Loucy (cell line): Measurements from ENCODE around the gene DBN1.

ENCODE experiments used
- H2AFZ ChIP-seq: fragments of 200-600 bp; sonication (generic); 2 replicates; pipeline ENCODE4 v1.6.0; 2016; ENCODE audit warnings: antibody characterized with exemption, mild to moderate bottlenecking, low read length, moderate library complexity
- H3F3A ChIP-seq: fragments of 200-600 bp; 2 replicates; pipeline ENCODE4 v1.6.0; 2016; ENCODE audit warnings: antibody characterized with exemption, low read depth, mild to moderate bottlenecking
- H3K27me3 ChIP-seq: fragments of 200-600 bp; sonication (generic); 2 replicates; pipeline ENCODE4 v1.6.1; 2014; ENCODE audit warnings: low read length, mild to moderate bottlenecking; ENCODE audit not compliant: insufficient read depth, poor library complexity, severe bottlenecking
- H3K36me3 ChIP-seq: fragments of 200-600 bp; sonication (generic); 2 replicates; pipeline ENCODE4 v1.6.1; 2016; ENCODE audit warnings: low read length; ENCODE audit not compliant: insufficient read depth
- H3K4me1 ChIP-seq: fragments of 200-600 bp; sonication (generic); 2 replicates; pipeline ENCODE4 v1.5.1; 2014; ENCODE audit warnings: low read length, mild to moderate bottlenecking; ENCODE audit not compliant: insufficient read depth, poor library complexity, severe bottlenecking
- H3K4me2 ChIP-seq: fragments of 200-600 bp; sonication (generic); 2 replicates; pipeline ENCODE4 v1.6.0; 2014; ENCODE audit warnings: antibody characterized with exemption, low read length, low read depth, mild to moderate bottlenecking; ENCODE audit not compliant: poor library complexity, severe bottlenecking
- H3K4me3 ChIP-seq: fragments of 200-600 bp; sonication (generic); 2 replicates; pipeline ENCODE4 v1.5.1; 2014; ENCODE audit warnings: low read length, mild to moderate bottlenecking, mixed read lengths; ENCODE audit not compliant: poor library complexity, severe bottlenecking
- H3K79me2 ChIP-seq: fragments of 200-600 bp; sonication (generic); 2 replicates; pipeline ENCODE4 v1.6.1; 2014; ENCODE audit warnings: low read length; ENCODE audit not compliant: insufficient read depth
- H3K9ac ChIP-seq: fragments of 200-600 bp; sonication (generic); 2 replicates; pipeline ENCODE4 v1.6.0; 2014; ENCODE audit warnings: mild to moderate bottlenecking, low read depth, low read length, moderate library complexity; ENCODE audit not compliant: poor library complexity, severe bottlenecking
- H3K9me2 ChIP-seq: fragments of 200-600 bp; sonication (generic); replicated peaks from 2 replicates; pipeline ENCODE4 v1.6.1; 2016; ENCODE audit warnings: low read depth, low read length, mixed read lengths
- H3K9me3 ChIP-seq: fragments of 200-600 bp; sonication (generic); 2 replicates; pipeline ENCODE4 v1.6.1; 2014; ENCODE audit warnings: mild to moderate bottlenecking, antibody characterized with exemption, low read length, low read depth; ENCODE audit not compliant: insufficient read depth
- H4K20me1 ChIP-seq: fragments of 200-600 bp; sonication (generic); 2 replicates; pipeline ENCODE4 v1.6.0; 2014; ENCODE audit warnings: antibody characterized with exemption, low read length, mild to moderate bottlenecking; ENCODE audit not compliant: insufficient read depth, poor library complexity, severe bottlenecking
- EZH2phosphoT487 ChIP-seq: fragments of 200-600 bp; IDR thresholded peaks from 2 replicates; pipeline ENCODE4 v1.6.1; 2018; ENCODE audit warnings: antibody characterized with exemption, mild to moderate bottlenecking, moderate library complexity, borderline replicate concordance
- TF ChIP-seq, protein P1 (sequence below): fragments of 200-600 bp; sonication (generic); conservative IDR thresholded peaks from 2 replicates; pipeline ENCODE4 v1.5.1; 2014; ENCODE audit warnings: mild to moderate bottlenecking, antibody characterized with exemption, low read length

Gene DBN1

DNA sequence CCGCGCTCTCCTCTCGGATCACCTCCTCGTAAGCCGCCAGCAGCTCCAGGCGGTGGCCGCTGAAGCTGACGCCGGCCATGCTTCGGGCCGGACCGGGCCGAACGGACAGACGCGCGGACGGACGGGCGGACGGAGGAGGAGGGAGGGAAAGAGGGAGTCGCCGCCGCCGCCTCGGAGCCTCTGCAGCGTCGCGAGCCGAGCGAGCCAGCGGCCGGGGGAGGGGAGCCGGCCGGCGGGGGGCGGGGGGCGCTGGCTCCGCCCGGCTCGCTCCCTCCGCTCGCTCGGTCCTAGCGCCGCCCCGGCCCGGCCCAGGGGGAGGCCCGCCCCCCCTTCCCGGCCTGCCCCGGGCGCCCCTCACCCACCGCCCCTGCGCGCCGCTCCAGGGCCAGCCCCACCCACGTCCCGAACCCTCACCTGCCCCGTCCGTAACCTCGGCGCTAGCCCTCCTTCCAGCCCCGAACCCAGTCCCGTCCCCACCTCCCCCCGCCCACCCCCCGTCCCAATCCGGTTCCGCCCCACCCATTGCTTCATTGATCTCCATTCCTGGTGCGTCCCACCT, at the start of gene DBN1:
TSS of gene DBN1 (minus strand) at position 192 of the 559 bp plus-strand sequence. CDS start at position 79, 113 bp downstream.
- peaks cover 45% of the 10 kb centered on the region for H3K79me2 ChIP-seq
- no peaks in the 10 kb centered on the region for H3F3A ChIP-seq
- peak within 1 kb of the TSS; percentile 71 for H3K9ac ChIP-seq
- H3K9me3 ChIP-seq: no peaks in the 10 kb centered on the region
- H3K4me2 ChIP-seq: peak within 1 kb of the TSS; percentile 91
- peaks cover 16% of the 10 kb centered on the region for H3K4me1 ChIP-seq
- peak within 1 kb of the TSS; percentile 89 for H3K4me3 ChIP-seq
- H2AFZ ChIP-seq: no peak within 1 kb of the TSS
- TF ChIP-seq, protein P1, sequence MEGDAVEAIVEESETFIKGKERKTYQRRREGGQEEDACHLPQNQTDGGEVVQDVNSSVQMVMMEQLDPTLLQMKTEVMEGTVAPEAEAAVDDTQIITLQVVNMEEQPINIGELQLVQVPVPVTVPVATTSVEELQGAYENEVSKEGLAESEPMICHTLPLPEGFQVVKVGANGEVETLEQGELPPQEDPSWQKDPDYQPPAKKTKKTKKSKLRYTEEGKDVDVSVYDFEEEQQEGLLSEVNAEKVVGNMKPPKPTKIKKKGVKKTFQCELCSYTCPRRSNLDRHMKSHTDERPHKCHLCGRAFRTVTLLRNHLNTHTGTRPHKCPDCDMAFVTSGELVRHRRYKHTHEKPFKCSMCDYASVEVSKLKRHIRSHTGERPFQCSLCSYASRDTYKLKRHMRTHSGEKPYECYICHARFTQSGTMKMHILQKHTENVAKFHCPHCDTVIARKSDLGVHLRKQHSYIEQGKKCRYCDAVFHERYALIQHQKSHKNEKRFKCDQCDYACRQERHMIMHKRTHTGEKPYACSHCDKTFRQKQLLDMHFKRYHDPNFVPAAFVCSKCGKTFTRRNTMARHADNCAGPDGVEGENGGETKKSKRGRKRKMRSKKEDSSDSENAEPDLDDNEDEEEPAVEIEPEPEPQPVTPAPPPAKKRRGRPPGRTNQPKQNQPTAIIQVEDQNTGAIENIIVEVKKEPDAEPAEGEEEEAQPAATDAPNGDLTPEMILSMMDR: no peak
- no peak for TF ChIP-seq EZH2phosphoT487
- H3K36me3 ChIP-seq: no peaks in the 10 kb centered on the region
- peaks cover 34% of the 10 kb centered on the region for H4K20me1 ChIP-seq
- H3K27me3 ChIP-seq: no peaks in the 10 kb centered on the region
- no peaks in the 10 kb centered on the region for H3K9me2 ChIP-seq

DNA sequence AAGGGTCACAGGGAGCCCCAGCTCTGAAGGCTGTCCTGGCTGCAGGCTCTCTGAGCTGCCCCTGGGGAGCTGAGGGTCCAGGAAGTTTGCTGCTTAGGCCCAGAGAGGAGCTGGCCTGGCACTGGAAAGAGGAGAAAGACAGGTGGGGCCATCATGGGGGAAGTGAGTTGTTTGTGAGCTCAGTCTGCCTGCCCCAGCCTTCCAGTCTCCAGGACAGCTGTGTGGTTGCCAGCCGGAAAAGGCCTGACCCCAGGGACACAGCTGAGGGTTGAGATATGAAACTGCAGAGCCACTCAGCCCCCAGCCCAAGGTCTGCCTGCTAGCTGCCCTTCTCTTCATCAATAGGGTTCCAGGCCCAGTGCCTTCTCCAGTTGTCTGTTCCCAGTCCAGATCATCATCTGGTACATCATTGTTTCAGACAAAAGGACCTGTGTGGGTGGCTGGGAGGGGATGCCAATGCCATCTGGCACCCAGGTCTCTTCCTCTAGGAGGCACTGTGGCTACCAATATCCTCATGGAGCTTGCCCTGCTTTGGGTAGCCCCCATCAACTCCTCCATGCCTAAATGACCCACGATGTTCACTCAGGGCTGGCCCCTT, 47.6 kb upstream of the DBN1 start:
- no peaks in the 10 kb centered on the region for H3K9me3 ChIP-seq
- peaks cover 10% of the 10 kb centered on the region; the same call in 1 of the 2 replicates for H3K79me2 ChIP-seq
- no peaks in the 10 kb centered on the region for H3K27me3 ChIP-seq
- no peaks in the 10 kb centered on the region for H3K9me2 ChIP-seq
- peaks cover 10% of the 10 kb centered on the region for H3K4me1 ChIP-seq
- H3K4me3 ChIP-seq: no peak overlapping the region
- H4K20me1 ChIP-seq: peaks cover 2% of the 10 kb centered on the region
- no peak overlapping the region for H2AFZ ChIP-seq
- H3K4me2 ChIP-seq: peak overlapping the region; percentile 16
- H3F3A ChIP-seq: no peaks in the 10 kb centered on the region
- no peaks in the 10 kb centered on the region; the same call in 1 of the 2 replicates for H3K36me3 ChIP-seq
- H3K9ac ChIP-seq: no peak overlapping the region
- TF ChIP-seq, protein P1: no peak
- TF ChIP-seq EZH2phosphoT487: no peak

DNA sequence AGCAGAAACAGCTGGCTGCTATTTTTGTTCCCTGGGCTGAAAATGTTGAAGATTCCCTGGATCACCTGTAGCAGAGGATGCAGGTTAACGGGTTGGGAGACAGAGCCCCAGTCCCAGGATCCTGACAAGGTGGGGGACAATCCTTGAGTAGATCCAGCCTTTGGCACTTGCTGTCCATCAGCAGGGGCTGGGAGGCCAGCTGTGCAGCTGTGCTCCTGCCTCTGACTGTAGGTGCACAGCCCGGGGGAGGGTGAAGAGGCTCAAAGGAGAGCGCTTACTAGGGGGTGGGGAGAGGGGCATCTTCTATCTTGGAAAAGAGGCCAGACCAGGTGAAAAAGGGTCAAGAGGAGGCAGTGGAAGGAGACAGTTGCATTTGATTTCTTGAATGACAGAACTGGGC, 46.8 kb upstream of the DBN1 start:
- Histone ChIP-seq H2AFZ (no peak overlapping the region), H3K9me2 (no peaks in the 10 kb centered on the region), H3F3A (no peaks in the 10 kb centered on the region), H3K36me3 (no peaks in the 10 kb centered on the region; the same call in 1 of the 2 replicates), H3K4me1 (peaks cover 11% of the 10 kb centered on the region), H3K79me2 (peaks cover 17% of the 10 kb centered on the region; the same call in 1 of the 2 replicates), H3K4me2 (peak overlapping the region; percentile 40), H3K4me3 (no peak overlapping the region), H4K20me1 (peaks cover 10% of the 10 kb centered on the region), H3K9me3 (no peaks in the 10 kb centered on the region), H3K27me3 (no peaks in the 10 kb centered on the region), H3K9ac (no peak overlapping the region)
- TF ChIP-seq, protein P1: no peak
- no peak for TF ChIP-seq EZH2phosphoT487
